ENCODE data around the gene RAB5B. TPM values are rescaled to one million over a fixed set of nuclear protein-coding genes. Genes with fewer than 3 reads are reported as not detected.

Gene RAB5B
- total and polyA plus RNA-seq, 2 donors from 2014 or later: 72.5 to 112 TPM

DNA sequence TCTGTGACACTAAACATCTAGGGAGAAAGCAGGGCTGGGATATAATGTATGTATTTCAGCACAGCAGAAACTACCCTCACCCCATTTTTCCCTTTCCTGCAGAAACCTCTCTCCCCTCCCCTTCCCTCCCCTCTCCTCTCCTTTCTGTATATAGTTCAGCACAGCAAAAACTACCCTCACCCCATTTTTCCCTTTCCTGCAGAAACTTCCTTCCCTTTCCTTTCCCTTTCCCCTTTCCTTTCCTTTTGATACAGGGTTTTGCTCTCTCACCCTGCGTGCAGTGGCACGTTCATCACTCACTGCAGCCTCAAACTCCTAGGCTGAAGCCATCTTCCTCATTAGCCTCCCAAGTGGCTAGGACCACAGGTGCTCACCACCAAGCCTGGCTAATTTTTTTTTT is 10.1 kb upstream of the RAB5B start:
- Histone ChIP-seq H3K27ac (ENCODE audit: low read depth in 2 of 2, low read length in 2 of 2) (no peak overlapping the region), H3K27me3 (ENCODE audit: control insufficient read depth, insufficient read depth, low read length) (no peaks in the 10 kb centered on the region), H3K4me1 (ENCODE audit: control insufficient read depth in 2 of 3, insufficient read depth in 2 of 3, low read depth in 1 of 3, low read length in 3 of 3) (peaks cover 0 to 12% (median 5%) of the 10 kb centered on the region in 3 donors), H3K36me3 (ENCODE audit: control insufficient read depth in 2 of 3, insufficient read depth in 3 of 3, low read length in 3 of 3) (no peaks in the 10 kb centered on the region), H3K9ac (ENCODE audit: low read length in 3 of 3) (no peak overlapping the region), H3K4me3 (ENCODE audit: low read length in 3 of 3) (no peak overlapping the region), H3K9me3 (ENCODE audit: control insufficient read depth in 2 of 3, insufficient read depth in 1 of 3, low read length in 3 of 3) (no peaks in the 10 kb centered on the region)
- no peak for TF ChIP-seq CTCF (IDR thresholded peaks at IDR 0.05; ENCODE audit: borderline replicate concordance, extremely low read depth, insufficient read depth)
- FAIRE-seq: no peak
- DNase-seq: no peak
- intact Hi-C loops (cut with DNase I): no loop called here

DNA sequence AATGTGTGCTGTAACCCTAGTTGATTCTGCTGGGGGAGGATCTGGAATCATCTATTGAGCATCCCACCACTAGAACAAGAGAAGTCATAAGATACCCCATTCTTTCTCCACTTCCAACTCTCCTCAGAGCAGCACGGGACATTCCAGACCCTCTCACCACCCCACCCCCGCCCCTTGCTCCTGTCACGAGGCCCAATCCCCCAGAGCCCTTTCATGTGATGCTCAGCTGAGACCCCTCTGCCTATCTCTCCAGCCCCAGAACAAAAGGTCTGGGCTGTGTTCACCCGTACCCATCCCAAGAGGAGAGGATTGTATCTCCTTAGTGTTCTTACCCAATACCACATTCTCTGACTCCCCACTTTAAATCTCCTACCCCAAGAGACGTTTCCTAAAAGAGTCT is 8.6 kb upstream of the RAB5B start:
- no peaks in the 10 kb centered on the region for H3K9me3 ChIP-seq (ENCODE audit: control insufficient read depth in 2 of 3, insufficient read depth in 1 of 3, low read length in 3 of 3)
- FAIRE-seq (no peak), DNase-seq (peak in 2 of 5 donors; percentile 18 to 31)
- intact Hi-C loops (cut with DNase I): no loop called here
- H3K27me3 ChIP-seq (ENCODE audit: control insufficient read depth, insufficient read depth, low read length): no peaks in the 10 kb centered on the region
- H3K4me3 ChIP-seq (ENCODE audit: low read length in 3 of 3): no peak overlapping the region
- no peak for TF ChIP-seq CTCF (IDR thresholded peaks at IDR 0.05; ENCODE audit: borderline replicate concordance, extremely low read depth, insufficient read depth)
- no peak overlapping the region for H3K27ac ChIP-seq (ENCODE audit: low read depth in 2 of 2, low read length in 2 of 2)
- peaks cover 0 to 12% (median 5%) of the 10 kb centered on the region in 3 donors for H3K4me1 ChIP-seq (ENCODE audit: control insufficient read depth in 2 of 3, insufficient read depth in 2 of 3, low read depth in 1 of 3, low read length in 3 of 3)
- H3K9ac ChIP-seq (ENCODE audit: low read length in 3 of 3): no peak overlapping the region
- H3K36me3 ChIP-seq (ENCODE audit: control insufficient read depth in 2 of 3, insufficient read depth in 3 of 3, low read length in 3 of 3): no peaks in the 10 kb centered on the region

DNA sequence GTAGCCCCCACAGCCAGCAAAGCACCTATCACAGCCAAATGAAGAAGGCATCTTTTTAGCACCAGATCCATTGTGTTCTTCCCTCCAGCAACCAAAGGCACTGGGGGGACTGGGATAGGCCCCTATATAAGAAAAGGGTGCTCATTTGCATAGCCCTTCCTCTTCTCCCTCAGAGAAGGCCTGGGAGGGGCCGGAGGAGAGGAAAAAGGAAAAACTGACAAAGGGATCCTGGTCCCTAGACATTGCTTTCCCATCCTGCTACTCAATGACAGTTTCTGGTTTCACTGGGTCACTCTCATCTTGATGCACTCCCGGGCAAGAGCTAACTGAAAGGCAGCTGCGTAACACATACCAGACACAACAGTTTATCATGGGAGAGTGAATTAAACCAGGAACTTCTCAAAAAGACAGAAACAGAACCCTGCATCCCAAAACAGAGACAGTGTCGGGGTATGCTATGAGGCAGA is 7.9 kb upstream of the RAB5B start, which contains the start of gene PMEL:
Gene PMEL, minus strand, starts transcription at position 102 of the 467 bp plus-strand sequence. Its CDS starts 31 bp downstream, at position 71.
- Histone ChIP-seq H3K9me3 (ENCODE audit: control insufficient read depth in 2 of 3, insufficient read depth in 1 of 3, low read length in 3 of 3) (no peaks in the 10 kb centered on the region), H3K9ac (ENCODE audit: low read length in 3 of 3) (peak within 1 kb of the TSS; percentile 66 to 87 (median 66)), H3K36me3 (ENCODE audit: control insufficient read depth in 2 of 3, insufficient read depth in 3 of 3, low read length in 3 of 3) (no peaks in the 10 kb centered on the region), H3K4me3 (ENCODE audit: low read length in 3 of 3) (peak within 1 kb of the TSS; percentile 75 to 87 (median 84)), H3K4me1 (ENCODE audit: control insufficient read depth in 2 of 3, insufficient read depth in 2 of 3, low read depth in 1 of 3, low read length in 3 of 3) (peaks cover 0 to 12% (median 5%) of the 10 kb centered on the region in 3 donors), H3K27me3 (ENCODE audit: control insufficient read depth, insufficient read depth, low read length) (no peaks in the 10 kb centered on the region), H3K27ac (ENCODE audit: low read depth in 2 of 2, low read length in 2 of 2) (peak within 1 kb of the TSS; percentile 29 to 70)
- TF ChIP-seq CTCF (IDR thresholded peaks at IDR 0.05; ENCODE audit: borderline replicate concordance, extremely low read depth, insufficient read depth): no peak
- intact Hi-C loops (cut with DNase I): no loop called here
- no peak for FAIRE-seq
- no peak for DNase-seq

Measured in kidney (tissue), 14 donors.